HL-60 (cell line): ENCODE data around the gene FAM107B.

Source experiments
- DNase-seq, 2 experiments: peaks; one replicate each; pipeline ENCODE4 v3.0.0-alpha.2; 2010 to 2020; ENCODE audit warnings: low read depth in 1 of 2, low spot score in 1 of 2
- H3K27ac ChIP-seq: fragments of 250-450 bp; sonication (Bioruptor Pico); replicated peaks from 2 replicates; pipeline ENCODE4 v1.5.1; 2020; ENCODE audit warnings: mild to moderate bottlenecking, moderate library complexity
- H3K27me3 ChIP-seq: fragments of 250-450 bp; sonication (Bioruptor Pico); 2 replicates; pipeline ENCODE4 v1.5.1; 2021; ENCODE audit warnings: mild to moderate bottlenecking, moderate library complexity; ENCODE audit not compliant: insufficient read depth, poor library complexity, severe bottlenecking
- H3K4me3 ChIP-seq: replicated peaks from 2 replicates; pipeline ENCODE4 v1.5.1; 2011; ENCODE audit warnings: mild to moderate bottlenecking, control low read depth, low read length; ENCODE audit not compliant: insufficient read depth
- GABPA ChIP-seq: IDR thresholded peaks from 2 replicates; pipeline ENCODE4 v1.6.1; 2012; ENCODE audit warnings: low read depth
- POLR2AphosphoS5 ChIP-seq: IDR thresholded peaks from 2 replicates; pipeline ENCODE4 v1.6.1; 2012; ENCODE audit warnings: low read depth
- SPI1 ChIP-seq: IDR thresholded peaks from 2 replicates; pipeline ENCODE4 v1.6.1; 2012; ENCODE audit warnings: low read depth, mild to moderate bottlenecking, borderline replicate concordance
- TF ChIP-seq, protein P1 (sequence below): IDR thresholded peaks from one replicate; pipeline ENCODE4 v1.5.1; 2011; ENCODE audit warnings: low read length, control low read depth, inconsistent platforms; ENCODE audit not compliant: insufficient read depth
- TF ChIP-seq, protein P2 (sequence below): IDR thresholded peaks from 2 replicates; pipeline ENCODE4 v1.6.1; 2012; ENCODE audit warnings: low read depth; ENCODE audit not compliant: insufficient replicate concordance

The FAM107B gene

DNA sequence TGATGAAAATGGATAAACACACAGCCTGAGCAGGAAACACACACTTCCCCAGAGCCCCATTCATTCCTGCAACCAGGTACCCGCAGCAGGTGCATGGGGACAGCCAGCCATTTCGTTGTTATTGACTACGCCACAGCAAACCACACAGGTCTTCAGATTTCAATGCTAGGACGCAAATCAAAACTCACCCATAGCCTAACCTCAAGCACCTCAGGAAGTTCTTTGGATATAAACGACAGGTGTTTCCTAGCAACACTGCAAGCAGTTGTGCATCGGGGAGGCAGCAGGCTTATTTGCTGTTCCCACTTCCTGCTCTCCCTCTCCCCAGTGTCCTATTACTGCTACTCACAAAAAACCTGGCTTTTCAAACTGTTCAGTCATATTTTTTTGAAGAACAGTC lies 267.5 kb downstream of the FAM107B start:
- Histone ChIP-seq H3K4me3 (no peak overlapping the region), H3K27me3 (no peaks in the 10 kb centered on the region), H3K27ac (no peak overlapping the region)
- no peak for DNase-seq
- TF ChIP-seq, protein P1, sequence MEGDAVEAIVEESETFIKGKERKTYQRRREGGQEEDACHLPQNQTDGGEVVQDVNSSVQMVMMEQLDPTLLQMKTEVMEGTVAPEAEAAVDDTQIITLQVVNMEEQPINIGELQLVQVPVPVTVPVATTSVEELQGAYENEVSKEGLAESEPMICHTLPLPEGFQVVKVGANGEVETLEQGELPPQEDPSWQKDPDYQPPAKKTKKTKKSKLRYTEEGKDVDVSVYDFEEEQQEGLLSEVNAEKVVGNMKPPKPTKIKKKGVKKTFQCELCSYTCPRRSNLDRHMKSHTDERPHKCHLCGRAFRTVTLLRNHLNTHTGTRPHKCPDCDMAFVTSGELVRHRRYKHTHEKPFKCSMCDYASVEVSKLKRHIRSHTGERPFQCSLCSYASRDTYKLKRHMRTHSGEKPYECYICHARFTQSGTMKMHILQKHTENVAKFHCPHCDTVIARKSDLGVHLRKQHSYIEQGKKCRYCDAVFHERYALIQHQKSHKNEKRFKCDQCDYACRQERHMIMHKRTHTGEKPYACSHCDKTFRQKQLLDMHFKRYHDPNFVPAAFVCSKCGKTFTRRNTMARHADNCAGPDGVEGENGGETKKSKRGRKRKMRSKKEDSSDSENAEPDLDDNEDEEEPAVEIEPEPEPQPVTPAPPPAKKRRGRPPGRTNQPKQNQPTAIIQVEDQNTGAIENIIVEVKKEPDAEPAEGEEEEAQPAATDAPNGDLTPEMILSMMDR = no peak
- TF ChIP-seq SPI1 (no peak), GABPA (no peak), POLR2AphosphoS5 (no peak)
- TF ChIP-seq, protein P2, sequence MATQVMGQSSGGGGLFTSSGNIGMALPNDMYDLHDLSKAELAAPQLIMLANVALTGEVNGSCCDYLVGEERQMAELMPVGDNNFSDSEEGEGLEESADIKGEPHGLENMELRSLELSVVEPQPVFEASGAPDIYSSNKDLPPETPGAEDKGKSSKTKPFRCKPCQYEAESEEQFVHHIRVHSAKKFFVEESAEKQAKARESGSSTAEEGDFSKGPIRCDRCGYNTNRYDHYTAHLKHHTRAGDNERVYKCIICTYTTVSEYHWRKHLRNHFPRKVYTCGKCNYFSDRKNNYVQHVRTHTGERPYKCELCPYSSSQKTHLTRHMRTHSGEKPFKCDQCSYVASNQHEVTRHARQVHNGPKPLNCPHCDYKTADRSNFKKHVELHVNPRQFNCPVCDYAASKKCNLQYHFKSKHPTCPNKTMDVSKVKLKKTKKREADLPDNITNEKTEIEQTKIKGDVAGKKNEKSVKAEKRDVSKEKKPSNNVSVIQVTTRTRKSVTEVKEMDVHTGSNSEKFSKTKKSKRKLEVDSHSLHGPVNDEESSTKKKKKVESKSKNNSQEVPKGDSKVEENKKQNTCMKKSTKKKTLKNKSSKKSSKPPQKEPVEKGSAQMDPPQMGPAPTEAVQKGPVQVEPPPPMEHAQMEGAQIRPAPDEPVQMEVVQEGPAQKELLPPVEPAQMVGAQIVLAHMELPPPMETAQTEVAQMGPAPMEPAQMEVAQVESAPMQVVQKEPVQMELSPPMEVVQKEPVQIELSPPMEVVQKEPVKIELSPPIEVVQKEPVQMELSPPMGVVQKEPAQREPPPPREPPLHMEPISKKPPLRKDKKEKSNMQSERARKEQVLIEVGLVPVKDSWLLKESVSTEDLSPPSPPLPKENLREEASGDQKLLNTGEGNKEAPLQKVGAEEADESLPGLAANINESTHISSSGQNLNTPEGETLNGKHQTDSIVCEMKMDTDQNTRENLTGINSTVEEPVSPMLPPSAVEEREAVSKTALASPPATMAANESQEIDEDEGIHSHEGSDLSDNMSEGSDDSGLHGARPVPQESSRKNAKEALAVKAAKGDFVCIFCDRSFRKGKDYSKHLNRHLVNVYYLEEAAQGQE = no peak

GRCh38 chr10:14502431-14502830 lies 272.3 kb downstream of the FAM107B start:
- TF ChIP-seq SPI1 = no peak
- TF ChIP-seq GABPA = no peak
- TF ChIP-seq, protein P2 = no peak
- TF ChIP-seq, protein P1 = no peak
- no peak for TF ChIP-seq POLR2AphosphoS5
- Histone ChIP-seq H3K27ac (no peak overlapping the region), H3K27me3 (no peaks in the 10 kb centered on the region), H3K4me3 (no peak overlapping the region)
- no peak for DNase-seq

- no peak for DNase-seq
- TF ChIP-seq SPI1 = no peak
- TF ChIP-seq POLR2AphosphoS5 = no peak
- TF ChIP-seq, protein P2 = no peak
- TF ChIP-seq GABPA = no peak
- TF ChIP-seq, protein P1 = no peak
- Histone ChIP-seq H3K4me3 (no peak overlapping the region), H3K27me3 (no peaks in the 10 kb centered on the region), H3K27ac (no peak overlapping the region)
Measured at GRCh38 chr10:14500172-14500765, 274.4 kb downstream of the FAM107B start.
